ENCODE data around the gene MED12L.

GRCh38 chr3:151446002-151446340, 360.5 kb downstream of the MED12L start:
- TF ChIP-seq EZH2 (IDR thresholded peaks at IDR 0.05) (no peak), POLR2AphosphoS5 (IDR thresholded peaks at IDR 0.05; ENCODE audit: borderline replicate concordance, low read depth, low read length) (no peak), FOXP2 (optimal IDR thresholded peaks at IDR 0.05; ENCODE audit: control extremely low read depth, extremely low read length, insufficient read depth) (no peak)

Data from SK-N-MC (cell line).